HepG2 (cell line): ENCODE results near the gene PKP3. TPM values are rescaled to one million over a fixed set of nuclear protein-coding genes. Genes with fewer than 3 reads are reported as not detected.

ENCODE experiments used
- BCL3 ChIP-seq: sonication (generic); formaldehyde crosslinking; IDR thresholded peaks from 2 replicates; pipeline ENCODE4 v1.5.1; 2020; ENCODE audit warnings: mild to moderate bottlenecking, missing genetic modification reagents, moderate library complexity
- CEBPB ChIP-seq: IDR thresholded peaks from 2 replicates; pipeline ENCODE4 v1.6.1; 2011; ENCODE audit warnings: low read depth, low read length, improper control_type of control experiment, borderline replicate concordance
- EEA1 ChIP-seq: sonication (generic); formaldehyde crosslinking; IDR thresholded peaks from 2 replicates; pipeline ENCODE4 v1.5.1; 2020; ENCODE audit warnings: mild to moderate bottlenecking, missing genetic modification reagents, borderline replicate concordance
- FOXP4 ChIP-seq: sonication (generic); formaldehyde crosslinking; IDR thresholded peaks from 2 replicates; pipeline ENCODE4 v1.4.0; 2020; ENCODE audit warnings: missing genetic modification reagents
- GMEB1 ChIP-seq: sonication (generic); formaldehyde crosslinking; IDR thresholded peaks from 2 replicates; pipeline ENCODE4 v1.5.1; 2020; ENCODE audit warnings: missing genetic modification reagents, mild to moderate bottlenecking, borderline replicate concordance
- LCORL ChIP-seq, 2 experiments: fragments of 450-650 bp in 1 of 2; sonication (generic) in 1 of 2; formaldehyde crosslinking in 1 of 2; IDR thresholded peaks; 2 replicates each; pipeline versions ENCODE4 v1.5.0 to v1.6.1; 2017 to 2020; ENCODE audit warnings: antibody characterized with exemption in 1 of 2, missing genetic modification reagents in 1 of 2
- MED1 ChIP-seq: sonication (generic); formaldehyde crosslinking; IDR thresholded peaks from 2 replicates; pipeline ENCODE4 v1.4.0; 2020; ENCODE audit warnings: missing genetic modification reagents
- PTBP1 ChIP-seq: fragments of 200-400 bp; formaldehyde crosslinking; IDR thresholded peaks from 2 replicates; pipeline ENCODE4 v1.6.1; 2018; ENCODE audit warnings: low read length, low read depth; ENCODE audit not compliant: poor library complexity, severe bottlenecking
- SOX13 ChIP-seq, 3 experiments: fragments of 450-650 bp in 1 of 3; sonication (generic) in 1 of 3; formaldehyde crosslinking in 1 of 3; IDR thresholded peaks in 2 of 3; conservative IDR thresholded peaks in 1 of 3; 2 replicates each; pipeline versions ENCODE4 v1.5.0 to v1.6.1; 2016 to 2020; ENCODE audit warnings: antibody characterized with exemption in 1 of 3, mild to moderate bottlenecking in 1 of 3, missing compliant biosample characterization in 1 of 3, missing genetic modification reagents in 1 of 3, moderate library complexity in 1 of 3
- SRF ChIP-seq: IDR thresholded peaks from 2 replicates; pipeline ENCODE4 v1.6.1; 2011; ENCODE audit warnings: mild to moderate bottlenecking, low read depth, low read length, moderate library complexity
- TBP ChIP-seq: sonication (generic); formaldehyde crosslinking; IDR thresholded peaks from 2 replicates; pipeline ENCODE4 v1.5.0; 2020; ENCODE audit warnings: missing genetic modification reagents
- ZFP41 ChIP-seq: sonication (generic); formaldehyde crosslinking; IDR thresholded peaks from 2 replicates; pipeline ENCODE4 v1.4.0; 2020; ENCODE audit warnings: mild to moderate bottlenecking, missing genetic modification reagents, borderline replicate concordance
- ZNF318 ChIP-seq: sonication (generic); formaldehyde crosslinking; IDR thresholded peaks from 2 replicates; pipeline ENCODE4 v1.4.0; 2020; ENCODE audit warnings: mild to moderate bottlenecking, missing genetic modification reagents
- ZNF510 ChIP-seq: sonication (generic); formaldehyde crosslinking; IDR thresholded peaks from 2 replicates; pipeline ENCODE4 v1.4.0; 2020; ENCODE audit warnings: low read depth, mild to moderate bottlenecking, missing genetic modification reagents
- polyA plus RNA-seq, 8 experiments: library from polyadenylated mRNA; depleted of rRNA in 3 of 8; stranded (reverse) in 7 of 8; unstranded in 1 of 8; fragments of >200 nt; fragmentation: Illumina TruSeq in 4 of 8; extraction: Trizol in 4 of 8; gene quantifications; 2 replicates each; pipeline versions ENCODE4 v1.2.1 to v1.2.3, GENCODE V29; 2011 to 2016; ENCODE audit warnings: low read depth in 4 of 8, missing spikeins in 1 of 8, mixed read lengths in 1 of 8; ENCODE audit not compliant: insufficient read depth in 1 of 8
- total RNA-seq, 5 experiments: library from RNA; depleted of rRNA; stranded (reverse); fragments of >200 nt; fragmentation: Illumina TruSeq; extraction: Trizol; gene quantifications; 2 replicates each; pipeline ENCODE4 v1.2.3, GENCODE V29; 2016; ENCODE audit warnings: low read depth in 1 of 5

The PKP3 gene
- total and polyA plus RNA-seq, 2 of the 13 experiments (the other 11 are each of a cell fraction or from before 2014, with no cell fraction given): 18.0 to 28.7 TPM

GRCh38 chr11:441418-442274 lies 47.6 kb downstream of the PKP3 start, which contains the start of gene ANO9 (continued):
- TF ChIP-seq FOXP4 (CRISPR knock-in tag) (no peak), ZNF510 (CRISPR knock-in tag) (no peak), GMEB1 (CRISPR knock-in tag) (no peak), LCORL (IDR thresholded peaks at IDR 0.05) (no peak), LCORL (CRISPR knock-in tag; IDR thresholded peaks at IDR 0.05) (peak; percentile 29; the same call in 1 of the 2 replicates), ZFP41 (CRISPR knock-in tag) (no peak), TBP (CRISPR knock-in tag) (no peak), PTBP1 (no peak), SOX13 (IDR thresholded peaks at IDR 0.05) (no peak), SOX13 (CRISPR knock-in tag; conservative IDR thresholded peaks at IDR 0.05 in 1 of 2, IDR thresholded peaks at IDR 0.05 in 1 of 2) (no peak), CEBPB (no peak), ZNF318 (CRISPR knock-in tag) (no peak), SRF (no peak), EEA1 (CRISPR knock-in tag) (no peak), MED1 (CRISPR knock-in tag) (no peak), BCL3 (CRISPR knock-in tag) (no peak)
